GM21737 (cell line): ENCODE results near the gene CHMP1A.
"Not testable (repeated sequence)": the region's sequence is repeated elsewhere in the genome, so short reads cannot be mapped to it uniquely, and the experiment has no call there.

Experiments
- ATAC-seq: cut with Tn5 transposase; IDR thresholded peaks from one replicate; pipeline ENCODE4 v1.9.1; 2021; ENCODE audit warnings: mild to moderate bottlenecking, moderate library complexity; ENCODE audit not compliant: unreplicated experiment

CHMP1A gene

GRCh38 chr16:89693289-89693731 is 35.8 kb upstream of the CHMP1A start:
- ATAC-seq, result no peak

GRCh38 chr16:89691986-89692569 is 34.6 kb upstream of the CHMP1A start:
- ATAC-seq, result no peak

GRCh38 chr16:89691231-89691985 is 33.9 kb upstream of the CHMP1A start:
- no peak for ATAC-seq

GRCh38 chr16:89690392-89690901 is 32.9 kb upstream of the CHMP1A start:
- ATAC-seq, result no peak

GRCh38 chr16:89689621-89690020 is 32.1 kb upstream of the CHMP1A start:
- not testable (repeated sequence) for ATAC-seq

- no peak for ATAC-seq
These were observed 31.6 kb upstream of the CHMP1A start for GRCh38 chr16:89689142-89689541.

DNA sequence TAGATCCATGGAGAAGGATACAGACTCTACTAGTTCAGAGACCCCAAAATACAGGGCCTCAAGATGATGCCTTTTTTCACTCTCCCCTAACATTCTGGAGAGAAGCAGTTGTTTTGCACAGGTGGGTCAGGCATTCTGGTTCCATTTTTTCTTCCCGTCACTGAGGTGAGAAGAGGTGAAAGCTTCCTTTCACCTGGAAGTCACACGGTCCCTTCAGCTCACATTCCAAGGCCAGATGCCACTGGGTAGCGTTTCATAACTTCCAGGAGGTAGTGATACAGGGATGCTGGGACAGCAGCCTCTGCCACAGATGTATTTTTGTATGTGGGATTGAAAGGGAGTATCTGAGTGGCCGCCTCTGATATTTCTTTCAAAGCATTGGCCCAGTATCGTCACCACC is 30.9 kb upstream of the CHMP1A start:
- no peak for ATAC-seq

DNA sequence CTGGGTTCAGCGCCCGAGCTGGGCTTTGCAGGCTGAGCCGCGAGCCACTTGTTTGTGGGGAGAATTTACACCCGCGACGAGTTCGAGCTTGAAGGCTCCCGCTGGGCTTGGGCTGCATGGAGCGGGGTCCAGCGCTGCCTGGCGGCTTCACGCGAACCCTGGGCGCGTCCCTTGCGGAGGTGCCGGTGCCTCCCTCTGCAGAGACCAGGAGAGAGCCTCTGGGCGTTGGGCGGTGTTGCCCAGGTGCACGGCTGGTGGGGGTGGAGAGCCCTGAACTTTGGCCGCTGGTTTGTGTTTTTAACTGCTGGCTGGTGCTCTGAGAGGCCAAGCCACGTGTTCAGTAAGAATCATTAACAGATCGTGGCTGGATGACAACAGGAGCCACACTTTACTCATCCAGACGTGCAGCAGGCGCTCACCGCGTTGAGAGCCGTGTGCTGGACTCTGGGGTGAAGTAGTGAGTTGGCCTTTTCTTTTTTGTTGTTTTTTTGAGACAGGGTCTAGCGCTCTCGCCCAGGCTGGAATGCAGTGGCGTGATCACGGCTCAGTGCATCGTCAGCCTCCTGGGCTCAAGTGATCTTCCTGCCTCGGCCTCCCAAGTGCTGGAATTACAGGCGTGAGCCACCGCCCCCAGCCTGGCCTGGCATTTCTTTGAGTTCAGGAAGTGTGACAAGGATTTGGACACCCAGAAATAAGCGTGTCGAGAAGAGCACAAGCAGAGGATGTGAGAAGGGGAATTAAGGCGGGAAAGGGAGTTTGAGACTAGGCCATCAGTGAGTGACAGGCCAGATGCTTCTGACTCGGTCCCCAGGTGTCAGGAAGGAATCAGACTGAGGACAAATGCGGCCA is 29.8 kb upstream of the CHMP1A start:
- peak; percentile 45 for ATAC-seq

DNA sequence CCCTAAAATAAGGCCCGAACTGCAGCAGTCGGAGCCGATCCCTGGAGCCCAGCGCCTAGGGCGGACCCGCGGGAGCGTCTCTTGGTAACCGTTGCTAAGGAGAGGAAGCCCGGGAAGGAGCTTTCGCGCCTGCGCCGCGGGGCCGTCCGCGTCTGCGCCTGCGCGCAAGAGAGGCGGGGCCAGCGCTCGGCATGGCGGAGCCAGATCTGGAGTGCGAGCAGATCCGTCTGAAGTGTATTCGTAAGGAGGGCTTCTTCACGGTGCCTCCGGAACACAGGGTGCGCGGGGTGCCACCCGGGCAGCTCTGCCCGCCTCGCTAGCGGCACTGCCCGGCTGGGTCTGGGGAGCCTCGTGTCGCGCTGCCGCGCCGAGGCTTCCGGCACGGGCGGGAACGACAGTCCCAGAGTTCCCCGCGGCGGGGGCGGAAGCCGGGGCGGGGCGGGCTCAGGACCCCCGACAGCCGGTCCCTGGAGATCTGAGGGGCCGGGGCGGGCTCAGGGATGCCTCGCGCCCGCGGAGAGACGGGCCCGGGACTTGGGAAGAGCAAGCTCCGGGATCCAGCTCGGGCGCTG is 29.1 kb upstream of the CHMP1A start, which contains the start of gene CDK10:
TSS of gene CDK10 (plus strand) at position 170 of the 572 bp plus-strand sequence. CDS start at position 192, 22 bp downstream.
- peak; percentile 72 for ATAC-seq

- no peak for ATAC-seq
These were observed 28.4 kb upstream of the CHMP1A start for GRCh38 chr16:89685916-89686315.

- no peak for ATAC-seq
These were observed 20.8 kb upstream of the CHMP1A start for GRCh38 chr16:89678258-89678657.

DNA sequence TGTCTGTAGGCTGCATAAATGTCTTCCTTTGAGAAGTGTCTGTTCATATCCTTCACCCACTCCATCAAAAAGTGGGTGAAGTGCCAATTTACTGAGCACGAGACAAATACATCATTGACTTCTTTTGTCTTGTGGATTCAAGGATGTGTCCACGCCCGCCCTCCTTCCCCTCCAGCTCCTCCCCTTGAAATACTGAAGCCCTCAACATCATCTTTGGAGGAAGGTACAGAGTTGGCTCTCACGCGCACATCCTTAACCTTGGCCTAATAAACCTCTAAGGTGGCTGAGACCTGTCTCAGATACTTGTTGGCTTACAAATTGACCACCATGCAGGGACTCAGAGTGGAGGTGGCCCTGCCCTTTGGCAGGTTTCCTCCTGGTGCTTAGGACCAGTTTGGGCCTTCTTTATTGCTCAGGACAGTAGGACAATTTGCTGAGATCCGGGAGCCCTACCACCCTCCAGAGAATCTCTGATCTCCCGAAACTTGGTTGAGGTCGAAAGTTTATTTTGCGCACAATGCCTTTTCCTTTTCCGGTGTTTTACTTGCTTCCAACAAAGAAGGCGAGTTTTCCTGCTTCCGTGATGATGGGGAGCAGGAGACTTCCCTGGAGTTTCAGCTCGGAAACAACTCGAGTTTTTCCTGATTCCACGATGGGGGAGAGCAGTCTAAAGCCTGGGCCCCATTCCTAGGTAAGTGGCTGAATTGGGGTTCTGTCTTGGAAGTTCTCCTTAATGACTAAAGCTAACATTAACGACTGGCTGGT is 14.9 kb upstream of the CHMP1A start:
- ATAC-seq, result no peak

GRCh38 chr16:89671565-89671964 is 14.1 kb upstream of the CHMP1A start:
- not testable (repeated sequence) for ATAC-seq

DNA sequence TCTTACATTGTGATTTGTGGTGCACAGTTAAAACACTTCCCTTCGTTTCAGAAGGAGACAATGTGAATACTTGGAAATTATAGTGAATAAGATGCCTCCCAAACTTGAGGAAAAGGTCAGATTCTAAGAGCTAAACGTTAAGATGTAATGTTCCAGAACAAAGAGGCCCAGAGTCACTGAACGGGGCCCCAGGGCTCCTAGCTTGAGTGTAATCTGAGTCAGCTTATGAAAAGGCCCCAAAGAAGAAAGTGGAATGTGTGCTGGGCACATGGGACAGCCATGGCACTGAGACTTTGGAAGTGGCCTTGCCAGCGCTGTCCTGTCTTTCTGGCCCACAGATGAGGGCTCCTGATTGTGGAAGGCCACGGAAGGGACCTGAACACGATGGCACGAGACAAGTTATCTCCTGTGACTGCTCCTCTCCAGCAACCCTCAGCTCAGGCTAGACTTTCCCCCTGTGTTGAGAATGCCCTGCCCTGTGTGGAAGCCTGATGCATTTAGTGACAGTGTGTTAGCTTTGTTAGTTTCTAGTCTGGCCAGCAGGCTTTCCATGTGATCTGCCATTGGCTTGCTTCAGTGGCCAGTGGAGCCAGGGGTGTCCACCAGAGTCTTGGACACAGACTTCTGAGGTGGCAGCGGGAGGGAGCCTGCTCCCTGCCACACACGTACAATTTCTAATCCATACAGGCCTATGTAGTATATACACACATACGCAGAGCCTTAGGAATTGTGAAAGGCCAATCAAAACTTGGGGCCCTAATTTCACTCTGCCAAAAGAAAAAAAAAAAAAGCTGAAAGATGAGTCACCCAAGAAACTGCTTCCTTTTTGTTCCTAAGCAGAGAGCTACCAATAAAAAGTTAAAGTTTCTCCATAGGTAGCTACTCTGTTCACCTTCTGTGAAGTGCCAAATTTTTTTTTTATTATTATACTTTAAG is 13.3 kb upstream of the CHMP1A start:
- ATAC-seq, result no peak

- ATAC-seq, result no peak
These were observed 12.2 kb upstream of the CHMP1A start for GRCh38 chr16:89669755-89670154.

- no peak for ATAC-seq
These were observed 11.3 kb upstream of the CHMP1A start for GRCh38 chr16:89668790-89669158.

DNA sequence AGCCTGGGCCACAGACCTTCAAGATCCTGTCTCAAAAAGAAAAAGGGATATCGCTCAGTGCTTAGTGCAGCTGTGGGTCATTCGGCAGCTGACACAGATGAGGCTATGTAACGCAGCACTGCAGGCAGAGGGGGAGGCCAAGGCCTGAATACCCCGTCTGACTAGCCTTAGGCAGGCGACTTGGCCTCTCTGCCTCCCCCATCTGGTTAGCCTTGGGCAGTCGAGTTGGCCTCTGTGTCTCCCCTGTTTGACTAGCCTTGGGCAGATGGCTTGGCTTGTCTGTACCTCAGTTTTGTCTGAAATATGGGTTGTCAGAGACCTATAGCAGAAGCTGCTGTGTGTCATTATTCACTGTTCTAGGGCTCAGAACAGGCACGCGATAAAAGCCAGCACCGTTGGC is 10.1 kb upstream of the CHMP1A start:
- ATAC-seq, result no peak

DNA sequence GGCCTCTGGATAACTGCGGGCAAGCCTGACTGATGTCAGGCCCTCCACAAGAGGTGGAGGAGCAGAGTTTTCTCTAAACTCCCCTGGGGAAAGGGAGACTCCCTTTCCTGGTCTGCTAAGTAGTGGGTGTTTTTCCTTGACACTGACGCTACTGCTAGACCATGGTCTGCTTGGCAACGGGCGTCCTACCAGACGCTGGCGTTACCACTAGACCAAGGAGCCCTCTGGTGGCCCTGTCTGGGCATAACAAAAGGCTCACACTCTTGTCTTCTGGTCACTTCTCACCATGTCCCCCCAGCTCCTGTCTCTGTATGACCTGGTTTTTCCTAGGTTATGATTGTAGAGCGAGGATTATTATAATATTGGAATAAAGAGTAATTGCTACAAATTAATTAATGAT is 9.5 kb upstream of the CHMP1A start:
- ATAC-seq, result not testable (repeated sequence)

DNA sequence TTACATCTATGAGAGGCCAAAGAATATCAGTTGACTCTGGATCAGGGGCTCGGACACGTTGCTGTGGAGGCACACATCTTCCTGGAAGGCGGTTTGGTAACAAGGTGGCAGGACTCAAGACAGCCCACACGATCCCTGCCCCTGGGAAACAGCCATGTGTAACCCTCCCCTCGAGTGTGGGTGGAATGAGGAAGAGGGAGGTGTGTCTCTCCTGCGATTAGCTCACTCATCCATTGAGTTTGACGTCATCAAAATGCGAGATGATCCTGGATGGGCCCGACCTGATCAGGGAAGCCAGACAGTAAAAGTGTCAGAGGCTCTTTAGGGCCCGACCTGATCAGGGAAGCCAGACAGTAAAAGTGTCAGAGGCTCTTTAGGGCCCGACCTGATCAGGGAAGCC is 6.7 kb upstream of the CHMP1A start:
- ATAC-seq, result not testable (repeated sequence)
